AG08395 (cell line): ENCODE results near the gene NFATC1.
"Not testable (repeated sequence)": the region's sequence is repeated elsewhere in the genome, so short reads cannot be mapped to it uniquely, and the experiment has no call there.

Experiments used
- DNase-seq: peaks from one replicate; pipeline ENCODE4 v3.0.0; 2012; ENCODE audit warnings: mixed read lengths, low spot score

NFATC1 gene

GRCh38 chr18:79489899-79490625 lies 94.3 kb downstream of the NFATC1 start:
- DNase-seq: no peak

- DNase-seq: no peak
Measured at GRCh38 chr18:79490626-79491041, 94.9 kb downstream of the NFATC1 start.

GRCh38 chr18:79491081-79491551 lies 95.4 kb downstream of the NFATC1 start:
- DNase-seq: no peak

GRCh38 chr18:79493211-79493800 lies 97.6 kb downstream of the NFATC1 start:
- DNase-seq: no peak

- no peak for DNase-seq
Measured at GRCh38 chr18:79493801-79494211, 98.1 kb downstream of the NFATC1 start.

GRCh38 chr18:79494936-79495335 lies 99.2 kb downstream of the NFATC1 start:
- DNase-seq: no peak

GRCh38 chr18:79495591-79496071 lies 99.9 kb downstream of the NFATC1 start:
- DNase-seq: no peak

GRCh38 chr18:79496237-79496977 lies 100.7 kb downstream of the NFATC1 start:
- DNase-seq: no peak

GRCh38 chr18:79496978-79497637 lies 101.4 kb downstream of the NFATC1 start:
- peak; percentile 72 for DNase-seq

- peak; percentile 9 for DNase-seq
Measured at GRCh38 chr18:79497638-79498081, 101.9 kb downstream of the NFATC1 start.

- no peak for DNase-seq
Measured at GRCh38 chr18:79498662-79499061, 102.9 kb downstream of the NFATC1 start.

GRCh38 chr18:79501006-79501405 lies 105.3 kb downstream of the NFATC1 start:
- no peak for DNase-seq

GRCh38 chr18:79502782-79503181 lies 107.1 kb downstream of the NFATC1 start:
- no peak for DNase-seq

GRCh38 chr18:79503406-79503805 lies 107.7 kb downstream of the NFATC1 start:
- no peak for DNase-seq

- DNase-seq: no peak
Measured at GRCh38 chr18:79504034-79504433, 108.3 kb downstream of the NFATC1 start.

- DNase-seq: not testable (repeated sequence)
Measured at GRCh38 chr18:79504495-79504894, 108.8 kb downstream of the NFATC1 start.

GRCh38 chr18:79505465-79505864 lies 109.7 kb downstream of the NFATC1 start:
- DNase-seq: not testable (repeated sequence)

GRCh38 chr18:79506191-79507075 lies 110.7 kb downstream of the NFATC1 start:
- DNase-seq: peak; percentile 56

GRCh38 chr18:79507076-79507545 lies 111.4 kb downstream of the NFATC1 start:
- DNase-seq: peak; percentile 84

GRCh38 chr18:79507546-79508480 lies 112.1 kb downstream of the NFATC1 start:
- peak; percentile 76 for DNase-seq
